GM18868 (cell line): ENCODE data around the gene C2CD4D.

Source experiments
- ATAC-seq: cut with Tn5 transposase; IDR thresholded peaks from one replicate; pipeline ENCODE4 v1.9.1; 2021; ENCODE audit warnings: mild to moderate bottlenecking, moderate library complexity; ENCODE audit not compliant: unreplicated experiment

C2CD4D gene

DNA sequence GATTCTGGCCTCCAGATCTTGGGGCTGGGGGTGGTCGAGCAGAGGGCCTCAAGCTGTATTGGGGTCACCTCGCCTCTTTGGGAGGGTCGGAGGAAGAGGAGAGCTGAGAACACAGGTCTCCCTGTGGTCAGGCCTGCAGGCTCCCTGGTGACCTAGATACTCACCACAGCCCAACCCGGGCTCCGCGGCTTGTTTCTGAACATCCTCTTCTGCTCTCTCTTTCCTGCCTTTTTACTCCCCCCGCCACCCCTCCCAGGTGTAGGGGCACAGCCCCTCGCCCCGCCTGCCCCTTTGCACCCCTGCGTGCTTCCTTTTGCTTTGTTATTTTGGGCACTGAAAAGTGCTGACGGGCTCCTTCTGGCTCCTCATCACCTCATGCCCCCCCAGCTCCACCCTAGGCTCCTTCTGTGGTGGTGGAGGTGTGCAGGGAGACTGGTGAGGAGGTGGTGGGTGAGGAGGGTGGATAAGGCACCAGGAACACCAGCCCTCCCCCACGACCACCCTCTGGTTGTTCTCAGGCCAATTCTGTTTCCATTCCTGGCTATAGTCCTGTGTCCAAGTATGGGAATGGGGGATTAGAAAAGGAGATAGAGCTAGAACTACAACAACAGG, 23.8 kb downstream of the C2CD4D start:
- ATAC-seq = no peak

DNA sequence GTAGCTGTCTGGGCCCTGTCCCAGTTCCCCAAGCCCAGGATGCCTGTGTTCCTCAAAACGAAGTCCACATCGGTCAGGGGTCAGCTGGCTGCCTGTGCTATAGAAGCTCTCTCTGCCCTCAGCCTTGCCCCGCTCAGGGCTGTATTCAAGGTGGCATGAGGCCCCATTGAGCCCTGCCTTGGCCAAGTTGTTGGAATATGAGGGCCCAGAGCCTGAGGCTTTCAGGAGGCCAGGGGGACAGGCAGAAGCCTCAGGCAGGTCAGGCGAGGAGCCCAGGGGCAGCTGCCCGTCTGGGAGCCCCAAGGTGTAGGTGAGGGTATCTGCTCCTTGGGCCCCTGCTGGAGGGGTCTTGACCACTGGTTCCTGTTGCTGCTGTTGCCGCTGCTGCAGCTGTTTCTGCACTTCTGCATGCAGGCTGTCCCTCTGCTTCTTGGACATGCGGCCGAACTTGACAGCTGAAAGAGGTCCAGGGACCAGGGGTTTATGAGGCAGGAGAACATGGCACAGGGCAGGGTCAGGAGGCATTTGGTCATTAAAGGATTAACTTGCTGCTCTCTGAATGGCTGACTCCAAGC, 24.6 kb downstream of the C2CD4D start:
- no peak for ATAC-seq

DNA sequence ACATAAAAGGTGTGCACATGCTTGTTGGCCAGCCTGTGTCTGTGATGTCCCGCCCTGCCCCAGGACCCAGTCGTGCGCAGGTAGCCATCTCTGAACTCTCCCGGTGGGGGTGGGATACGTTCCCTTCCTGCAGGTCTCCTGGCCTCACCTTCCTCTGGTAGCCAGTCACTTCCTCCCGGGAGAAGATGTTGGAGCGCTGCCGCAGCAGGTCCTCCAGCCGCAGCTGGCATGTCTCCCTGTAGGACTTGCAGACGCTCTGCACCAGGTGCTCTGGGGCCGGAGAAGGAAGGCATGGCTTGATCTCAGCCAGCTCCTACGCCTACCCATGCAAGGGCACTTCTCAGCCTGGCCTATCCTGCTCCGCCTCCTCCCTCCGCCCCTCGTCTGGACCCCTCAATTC, 25.2 kb downstream of the C2CD4D start:
- no peak for ATAC-seq

DNA sequence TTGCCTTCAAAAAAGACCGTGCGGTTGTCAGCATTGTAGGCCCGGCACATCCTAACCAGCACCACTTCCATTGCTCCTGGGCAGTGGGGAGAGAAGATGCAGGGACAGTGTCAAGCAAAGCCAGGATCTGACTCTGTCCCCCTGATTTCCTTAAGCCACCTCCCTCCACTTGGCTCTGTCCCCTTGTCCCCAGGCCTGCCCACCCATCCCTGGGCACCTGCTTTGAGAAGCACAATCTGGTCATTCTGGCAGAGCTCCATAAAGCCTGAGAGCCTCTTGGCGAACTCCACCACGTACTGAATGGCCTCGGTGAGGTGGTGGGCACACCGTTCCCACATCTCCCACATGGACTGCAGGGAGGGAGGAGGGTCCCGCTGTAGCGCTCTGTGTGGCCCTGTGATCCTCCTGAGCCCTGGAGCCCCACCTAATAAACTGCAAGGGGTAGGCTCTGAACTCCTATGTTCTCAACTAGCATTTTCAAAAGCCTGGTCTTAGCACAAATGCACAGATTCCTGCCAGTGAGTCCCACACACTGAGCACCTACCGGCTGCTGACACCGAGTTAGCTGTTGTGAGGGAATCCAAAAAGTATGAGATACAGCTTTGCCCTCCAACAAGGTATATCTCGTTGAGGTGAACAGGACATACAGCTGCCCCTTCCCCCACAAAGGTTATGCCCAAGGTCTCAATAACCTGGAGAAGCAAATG, 26.2 kb downstream of the C2CD4D start:
- no peak for ATAC-seq

DNA sequence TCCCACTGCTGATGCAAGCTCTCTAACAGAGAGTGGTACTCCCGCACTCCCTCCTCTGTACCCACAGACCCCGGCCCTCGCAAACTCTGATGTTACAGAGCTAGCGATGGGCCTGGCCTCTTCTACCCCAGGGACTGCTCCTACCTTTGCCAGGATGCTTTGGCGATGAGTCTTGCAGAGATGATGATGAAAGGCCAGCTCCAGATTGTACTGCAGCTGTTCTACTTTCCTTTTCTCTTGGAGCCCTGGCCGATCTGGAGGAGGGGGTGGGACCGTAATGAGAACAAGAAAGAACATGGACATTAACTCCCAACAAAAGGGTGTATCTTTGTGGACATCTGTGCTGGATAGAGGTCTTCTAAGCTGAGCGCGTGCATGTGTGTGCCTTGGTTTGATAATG, 28.4 kb downstream of the C2CD4D start:
- ATAC-seq = no peak

DNA sequence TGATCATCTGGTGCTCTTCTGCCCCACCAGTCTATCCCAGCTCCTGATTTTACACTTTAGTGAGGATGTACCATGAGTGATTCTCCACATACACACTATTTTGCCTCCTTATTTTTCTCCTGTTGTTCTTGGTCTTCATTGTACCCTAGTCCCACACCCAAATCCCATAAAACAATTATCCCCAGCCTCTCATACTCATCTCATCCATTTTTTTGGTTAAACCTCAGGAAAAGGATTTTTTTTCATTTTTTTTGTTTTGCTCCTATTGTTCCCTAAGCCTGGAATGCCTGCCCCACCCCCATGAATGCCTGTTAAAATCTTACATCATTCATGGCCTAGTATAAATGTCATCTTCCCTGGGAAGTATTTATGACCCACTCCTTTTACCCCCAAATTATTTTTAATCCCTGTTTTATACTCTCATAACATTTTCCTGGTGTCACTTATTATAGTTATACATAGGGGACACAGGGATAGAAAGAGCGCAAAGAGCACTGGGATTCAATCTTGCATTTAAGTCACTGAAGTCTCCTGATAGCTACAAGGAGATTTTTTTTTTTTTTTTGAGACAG, 29.5 kb downstream of the C2CD4D start:
- ATAC-seq = no peak

DNA sequence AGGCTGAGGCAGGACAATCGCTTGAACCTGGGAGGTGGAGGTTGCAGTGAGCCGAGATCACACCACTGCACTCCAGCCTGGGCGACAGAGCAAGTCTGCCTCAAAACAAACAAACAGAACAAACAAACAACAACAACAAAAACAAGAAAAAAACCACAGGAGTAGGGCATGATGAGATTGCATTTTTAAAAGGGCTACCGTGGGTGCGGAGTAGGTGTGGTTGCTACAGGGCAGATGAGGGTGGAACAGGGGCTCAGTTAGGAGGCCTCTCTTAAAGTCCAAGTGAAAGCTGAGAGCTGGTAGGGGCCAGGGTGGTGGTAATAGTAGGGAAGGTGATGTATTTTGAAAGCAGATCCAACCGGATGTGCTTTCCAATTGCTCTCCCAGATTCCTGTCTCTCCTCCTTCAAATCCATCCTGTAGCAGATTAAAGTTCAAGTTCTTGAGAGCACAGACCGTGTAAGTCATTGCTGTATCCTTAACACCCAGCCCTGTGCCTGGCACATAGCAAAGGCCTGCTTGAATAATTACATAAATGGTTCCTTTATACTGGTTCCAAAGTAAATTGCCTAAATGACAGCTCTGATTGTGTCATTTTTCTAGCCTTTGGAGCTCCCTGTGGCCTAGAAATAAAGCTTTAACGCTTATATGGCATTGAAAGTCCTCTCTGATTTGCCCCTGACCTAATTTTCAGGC, 30.2 kb downstream of the C2CD4D start:
- no peak for ATAC-seq

DNA sequence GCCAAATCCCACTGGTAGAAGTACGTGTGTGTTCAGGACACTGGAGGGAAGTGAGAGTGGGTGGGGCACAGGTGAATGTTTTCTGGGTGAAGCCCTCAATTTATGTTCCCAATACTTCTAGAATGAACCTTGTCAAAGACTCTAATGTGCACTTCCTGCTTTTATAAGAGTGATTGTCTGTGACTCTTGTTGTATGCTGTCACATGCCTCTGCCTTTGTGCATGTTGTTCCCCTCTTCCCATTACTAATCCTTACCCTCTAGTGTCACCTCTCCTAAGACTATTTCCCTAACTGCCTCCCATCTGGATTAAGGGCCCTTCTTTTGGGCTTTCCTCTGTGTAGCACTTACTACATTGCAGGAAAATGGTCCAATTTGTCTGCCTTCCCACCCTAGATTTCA, 31.9 kb downstream of the C2CD4D start:
- no peak for ATAC-seq

DNA sequence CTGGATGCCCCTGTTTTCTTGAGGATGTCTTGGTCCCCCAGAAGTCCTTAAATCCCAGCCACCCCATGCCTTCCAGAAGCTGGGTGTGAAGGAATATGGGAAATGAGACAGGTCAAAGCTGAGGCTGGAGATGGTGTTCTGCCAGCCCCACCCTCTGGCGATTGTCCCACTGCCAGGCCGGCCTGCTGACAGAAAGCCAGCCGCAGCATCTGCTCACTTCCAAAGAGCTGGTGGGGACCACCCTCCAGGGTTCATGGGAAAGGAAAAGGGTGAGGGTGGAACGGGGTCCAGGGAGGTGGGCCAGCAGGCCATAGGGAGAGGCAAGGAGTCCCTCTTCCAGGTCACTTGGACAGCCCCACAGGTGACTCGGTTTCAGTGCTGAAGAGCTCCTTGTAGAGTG, 32.5 kb downstream of the C2CD4D start:
- no peak for ATAC-seq

DNA sequence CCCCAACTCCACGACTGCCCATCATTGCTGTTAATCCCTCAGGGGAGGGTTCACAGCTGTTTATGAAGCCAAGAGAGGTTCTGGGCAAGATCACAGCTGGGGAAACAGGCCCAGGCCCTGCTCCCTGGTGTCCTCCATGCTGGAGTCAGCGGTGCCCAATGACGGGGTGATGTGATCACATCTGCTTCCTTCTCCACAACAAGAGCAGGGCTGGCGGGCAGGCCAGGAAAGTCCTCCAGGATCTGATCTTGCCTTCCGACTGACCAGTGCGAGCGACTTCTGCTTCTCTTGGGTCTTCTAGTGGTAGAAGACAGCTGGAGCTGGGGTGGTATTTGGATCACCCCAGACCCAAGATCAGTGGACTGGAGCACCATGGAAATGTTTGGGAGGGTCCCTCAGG, 33.5 kb downstream of the C2CD4D start:
- no peak for ATAC-seq

DNA sequence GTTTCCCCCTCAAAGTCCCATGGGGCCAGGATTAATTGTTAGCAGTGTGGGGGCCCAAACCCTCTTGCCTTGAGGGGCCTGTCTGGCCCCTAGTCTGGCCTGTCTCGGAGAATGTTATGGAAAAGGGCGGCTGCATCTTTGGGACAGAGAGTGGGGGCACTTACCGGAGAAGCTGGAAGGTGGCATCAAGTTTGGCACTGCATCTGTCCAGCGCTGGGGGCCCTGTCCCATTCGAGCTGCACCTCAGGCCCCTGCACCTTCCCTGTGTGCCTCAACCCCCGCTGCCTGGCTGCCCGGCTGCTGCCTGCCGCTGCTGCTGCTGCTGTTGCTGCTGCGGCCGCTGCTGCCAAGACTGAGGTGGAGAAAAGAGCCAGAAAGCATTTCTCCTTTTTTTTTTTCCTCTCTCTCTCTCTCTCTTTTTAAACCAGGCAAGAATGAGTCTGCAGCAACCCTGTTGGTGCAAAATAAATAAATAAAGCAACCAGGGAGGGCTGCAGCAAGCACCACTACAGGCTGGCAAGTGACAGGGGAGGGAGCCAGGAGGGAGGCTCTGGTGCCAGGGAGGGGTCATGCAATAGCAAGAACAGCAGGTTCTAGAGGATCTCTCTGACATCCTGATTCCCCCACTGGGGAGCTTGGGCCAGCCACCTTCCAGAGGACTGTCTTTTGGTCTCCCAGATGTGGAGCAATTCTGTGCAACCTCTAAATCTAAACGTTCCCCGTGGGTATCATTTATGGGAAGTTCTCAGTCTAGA, 34.4 kb downstream of the C2CD4D start, which contains the start of gene LINGO4:
LINGO4 (minus strand) TSS at position 354 of the 755 bp plus-strand sequence. CDS start 2,715 bp downstream, outside the sequence.
- ATAC-seq = no peak

DNA sequence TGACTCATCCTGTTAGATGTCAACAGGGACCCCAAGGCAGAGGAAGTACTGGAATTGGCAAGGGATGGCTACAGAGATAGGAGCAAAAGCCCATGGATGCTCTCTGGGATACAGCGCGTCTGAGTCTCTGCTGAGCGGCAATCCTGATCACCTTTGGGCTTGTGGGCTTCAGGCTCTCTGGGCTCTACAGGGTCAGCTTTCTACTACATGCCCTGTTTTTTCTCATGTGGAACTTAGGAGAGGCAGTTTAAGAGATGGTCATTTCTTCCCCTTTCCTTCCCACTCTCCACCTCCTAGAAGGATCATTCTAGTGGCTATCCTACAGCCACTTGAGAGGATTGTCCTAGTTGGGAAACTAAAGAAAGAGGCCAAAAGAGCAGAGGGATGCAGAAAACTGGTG, 35.7 kb downstream of the C2CD4D start:
- no peak for ATAC-seq

DNA sequence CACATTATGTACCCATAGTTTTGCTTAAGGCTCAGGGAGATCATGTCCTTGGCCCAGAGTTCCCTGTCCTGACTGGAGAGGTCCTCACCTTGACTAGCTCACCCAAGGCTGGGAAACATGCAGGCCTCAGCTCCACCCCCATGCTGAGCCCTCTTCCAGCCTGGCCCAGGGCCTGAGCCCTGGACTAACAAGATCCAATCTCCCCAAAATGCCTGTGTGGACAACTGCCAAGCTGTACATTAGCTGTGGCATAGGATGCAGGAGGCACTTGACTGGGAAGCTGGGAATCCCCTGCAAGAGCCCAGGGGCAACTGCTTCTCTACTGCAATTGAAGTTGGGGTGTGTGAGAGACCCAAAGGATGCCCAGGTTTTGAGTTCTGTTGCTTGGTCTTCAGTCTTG, 36.5 kb downstream of the C2CD4D start:
- no peak for ATAC-seq

DNA sequence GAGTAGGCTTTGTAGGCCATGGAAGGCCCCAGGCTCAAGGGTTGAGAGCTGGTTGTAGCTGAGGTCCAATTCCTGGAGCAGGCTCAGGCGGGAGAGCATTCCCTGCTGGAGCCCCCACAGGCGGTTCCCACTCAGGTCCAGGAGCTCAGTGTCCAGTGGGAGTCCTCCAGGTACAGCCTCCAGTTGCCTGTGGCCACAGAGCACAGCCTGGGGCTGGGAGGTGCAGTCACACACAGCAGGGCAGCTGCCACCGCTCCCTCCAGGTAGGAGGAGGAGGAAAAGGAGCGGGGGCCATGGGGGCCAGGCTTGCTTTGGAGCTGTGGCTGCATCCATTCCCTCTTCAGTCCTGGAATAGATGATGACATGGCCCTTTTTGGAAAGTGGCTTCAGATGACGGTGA, 37.2 kb downstream of the C2CD4D start:
- ATAC-seq = no peak

DNA sequence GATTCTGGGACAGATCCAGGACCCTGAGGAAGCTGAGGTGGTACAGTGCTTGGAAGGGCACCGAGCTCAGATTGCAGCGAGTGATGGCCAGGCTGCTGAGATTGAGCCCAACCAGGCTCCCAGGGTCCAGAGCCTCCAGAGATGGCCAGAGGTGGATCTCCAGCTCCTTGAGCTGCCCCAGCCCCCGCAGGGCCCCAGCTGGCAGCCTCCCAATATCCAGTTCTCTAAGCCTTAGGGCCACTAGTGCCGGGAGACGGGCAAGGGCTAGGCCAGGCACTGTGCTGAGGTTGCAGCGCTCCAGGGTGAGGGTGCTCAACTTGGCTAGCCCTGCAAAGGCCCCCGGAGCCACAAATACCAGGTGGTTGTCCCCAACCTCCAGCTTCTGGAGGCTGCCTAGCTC, 37.8 kb downstream of the C2CD4D start:
- no peak for ATAC-seq

DNA sequence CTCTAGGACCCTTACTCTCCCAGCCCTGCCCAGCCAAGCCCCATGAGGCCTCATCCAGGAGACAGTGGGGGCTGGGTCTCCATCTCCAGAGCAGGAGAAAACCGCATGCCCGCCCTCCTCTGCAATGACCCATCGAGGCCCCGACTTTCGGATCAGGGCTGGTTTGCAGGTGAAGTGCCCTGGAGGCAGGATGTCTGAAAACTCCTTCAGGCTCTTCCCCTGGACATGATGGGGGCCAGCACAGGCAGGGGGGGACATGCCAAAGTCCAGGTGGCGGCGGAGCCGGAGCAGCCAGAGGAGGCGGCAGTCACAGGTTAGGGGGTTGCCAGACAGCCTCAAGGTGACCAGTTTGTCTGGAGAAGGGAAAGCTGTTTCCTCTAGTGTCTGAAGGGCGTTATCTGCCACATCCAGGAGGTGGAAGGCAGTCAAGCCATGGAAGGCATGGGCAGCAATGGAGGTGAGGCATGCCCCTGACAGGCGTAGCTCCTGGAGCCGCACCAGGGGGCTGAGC, 38.3 kb downstream of the C2CD4D start:
- no peak for ATAC-seq

DNA sequence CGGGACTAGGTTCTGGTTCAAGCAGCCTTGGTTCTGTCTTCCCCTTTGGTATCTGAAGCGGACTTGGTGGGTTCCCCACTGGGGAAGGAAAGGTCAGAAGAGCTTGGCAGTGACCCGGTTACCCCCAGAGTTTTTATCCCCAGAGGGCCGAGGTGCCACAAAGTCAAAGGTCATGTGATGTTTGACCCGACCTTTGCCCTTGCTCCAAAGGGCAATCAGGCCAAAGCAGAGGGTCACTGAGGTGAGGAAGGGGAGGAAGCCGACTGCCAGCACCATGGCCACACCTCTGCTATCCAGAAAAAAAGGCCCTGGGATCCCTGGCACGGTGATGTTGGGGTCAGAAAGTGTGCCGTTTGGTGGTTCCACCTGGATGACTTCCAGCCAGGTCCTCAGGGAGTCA, 38.8 kb downstream of the C2CD4D start:
- no peak for ATAC-seq

DNA sequence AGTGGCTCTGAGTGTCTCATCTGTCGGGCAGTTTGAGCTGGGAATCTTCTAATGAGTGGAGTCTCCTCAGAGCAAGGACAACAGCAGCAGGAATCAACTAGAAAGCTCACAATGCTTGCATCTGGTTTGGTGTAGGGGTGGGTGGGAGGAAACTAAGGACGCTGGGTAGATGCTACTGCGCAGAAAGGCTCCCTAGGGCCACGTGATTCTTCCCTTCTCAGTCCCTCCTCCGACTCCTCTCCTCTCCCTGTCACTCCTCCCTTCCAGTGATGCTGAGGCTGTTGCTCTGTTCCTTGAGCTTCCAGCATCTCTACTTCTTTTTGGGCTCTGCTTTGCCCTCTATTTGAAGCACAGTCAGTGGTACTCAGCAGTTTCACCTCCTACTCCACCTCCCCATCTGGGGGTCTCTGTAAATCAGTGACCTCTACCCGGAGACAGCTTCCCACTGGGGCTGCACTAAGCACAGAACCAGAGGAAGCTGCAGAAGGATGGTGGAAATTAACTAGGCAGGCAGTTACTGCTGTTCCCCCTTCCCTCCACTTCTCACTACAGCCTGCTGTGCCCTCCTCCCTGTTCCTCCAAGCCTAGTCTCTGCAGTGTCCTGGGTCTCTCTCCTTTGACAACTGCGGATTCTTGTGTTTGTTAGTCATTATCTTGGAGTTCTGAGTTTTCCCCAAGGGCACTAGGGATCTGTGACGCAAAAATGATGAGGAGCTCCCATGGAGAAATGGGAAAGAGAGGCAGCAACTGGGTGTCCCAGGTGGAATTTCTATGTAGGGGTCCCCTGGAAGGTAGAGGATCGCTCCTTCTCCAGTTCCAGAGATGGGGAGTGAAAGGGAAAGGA, 40.2 kb downstream of the C2CD4D start:
- ATAC-seq = no peak

DNA sequence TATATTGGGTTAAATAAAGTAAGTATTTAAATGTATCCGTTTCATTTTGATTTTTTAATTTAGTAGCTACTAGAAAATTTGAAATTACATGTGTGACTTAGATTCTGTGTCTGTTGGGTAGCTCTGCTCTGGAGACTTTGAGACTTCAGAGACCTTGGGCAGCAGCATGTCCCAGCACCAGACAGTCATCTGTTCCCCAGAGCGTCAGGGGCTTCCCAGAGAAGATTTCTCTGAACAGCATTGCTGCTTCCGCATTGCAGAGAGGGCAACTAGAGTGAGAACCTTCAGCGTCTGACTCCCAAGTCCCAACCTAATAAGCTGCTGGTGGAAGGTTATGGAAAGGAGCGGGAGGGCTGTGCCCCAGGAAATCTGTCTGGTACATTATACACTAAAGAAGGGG, 41.0 kb downstream of the C2CD4D start:
- no peak for ATAC-seq
